Activated CD8-positive, alpha-beta T cell treated with anti-CD3 and anti-CD28 coated beads, Interleukin-2, amount 10 ng/mL, durations not matched to agents 7 days and 5 days (primary cell): ENCODE measurements around the gene BICRA. TPM values are rescaled to one million over a fixed set of nuclear protein-coding genes. Genes with fewer than 3 reads are reported as not detected.

Source experiments
- ATAC-seq: fragments of 150-1000 bp; cut with Tn5 transposase; one replicate; pipeline ENCODE4 v1.10.0; 2021; ENCODE audit warnings: moderate library complexity
- CTCF ChIA-PET: fragments of 350-600 bp; sonication (Branson Sonifier 250); formaldehyde crosslinking; loops from one replicate; lab custom pipeline; 2021; ENCODE audit warnings: antibody characterized with exemption; lab: Charles Lee
- POLR2A ChIA-PET: fragments of 350-600 bp; sonication (Branson Sonifier 250); formaldehyde crosslinking; loops from one replicate; lab custom pipeline; 2021; ENCODE audit warnings: antibody characterized with exemption; lab: Charles Lee
- DNase-seq: peaks from one replicate; pipeline ENCODE4 v3.0.0-alpha.2; 2020
- H3K27ac Mint-ChIP-seq: one replicate; pipeline ENCODE4 v1.8.0; 2021; ENCODE audit warnings: mild to moderate bottlenecking, mixed read lengths
- H3K27me3 Mint-ChIP-seq: one replicate; pipeline ENCODE4 v1.8.0; 2021; ENCODE audit warnings: low read depth, mixed read lengths
- H3K36me3 Mint-ChIP-seq: one replicate; pipeline ENCODE4 v1.8.0; 2021; ENCODE audit warnings: low read depth, mixed read lengths
- H3K4me1 Mint-ChIP-seq: one replicate; pipeline ENCODE4 v1.8.0; 2021; ENCODE audit warnings: low read depth, mixed read lengths
- H3K4me3 Mint-ChIP-seq: one replicate; pipeline ENCODE4 v1.8.0; 2021; ENCODE audit warnings: mild to moderate bottlenecking, mixed read lengths
- H3K9me3 Mint-ChIP-seq: one replicate; pipeline ENCODE4 v1.8.0; 2022; ENCODE audit warnings: mixed read lengths; ENCODE audit not compliant: insufficient read depth
- total RNA-seq, 2 experiments: library from RNA; stranded (reverse); gene quantifications; one replicate each; pipeline ENCODE4 v1.2.3, GENCODE V29; 2021

Gene BICRA
- total RNA-seq, 2 experiments from 2014 or later = 15.0 to 17.6 TPM

DNA sequence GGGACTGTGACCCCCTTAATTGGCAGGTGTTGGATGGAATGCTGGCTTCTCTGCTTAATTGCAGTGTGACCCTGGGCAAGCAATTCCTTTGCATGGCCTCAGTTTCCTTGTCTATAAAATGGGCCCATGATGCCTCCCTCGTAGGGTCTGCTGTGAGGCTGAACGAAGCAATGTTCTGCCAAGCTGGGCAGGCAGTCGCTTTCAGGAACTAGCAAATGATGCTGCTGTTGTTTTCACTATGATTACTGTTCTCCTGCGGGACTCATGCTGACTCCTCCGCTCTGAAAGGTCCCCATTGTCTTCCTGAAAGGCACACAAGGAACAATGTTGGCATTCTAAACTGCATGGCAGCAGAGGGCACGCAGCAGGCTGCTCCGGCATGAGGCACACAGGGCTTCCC is 6.8 kb downstream of the BICRA start:
- H3K27ac Mint-ChIP-seq = no peak overlapping the region
- ATAC-seq = no peak
- no peak overlapping the region for H3K4me3 Mint-ChIP-seq
- ChIA-PET POLR2A (no interaction called here), CTCF (no interaction called here)
- no peaks in the 10 kb centered on the region for H3K9me3 Mint-ChIP-seq
- no peak for DNase-seq
- H3K27me3 Mint-ChIP-seq = no peaks in the 10 kb centered on the region
- peaks cover 15% of the 10 kb centered on the region for H3K4me1 Mint-ChIP-seq
- H3K36me3 Mint-ChIP-seq = peaks cover 8% of the 10 kb centered on the region

DNA sequence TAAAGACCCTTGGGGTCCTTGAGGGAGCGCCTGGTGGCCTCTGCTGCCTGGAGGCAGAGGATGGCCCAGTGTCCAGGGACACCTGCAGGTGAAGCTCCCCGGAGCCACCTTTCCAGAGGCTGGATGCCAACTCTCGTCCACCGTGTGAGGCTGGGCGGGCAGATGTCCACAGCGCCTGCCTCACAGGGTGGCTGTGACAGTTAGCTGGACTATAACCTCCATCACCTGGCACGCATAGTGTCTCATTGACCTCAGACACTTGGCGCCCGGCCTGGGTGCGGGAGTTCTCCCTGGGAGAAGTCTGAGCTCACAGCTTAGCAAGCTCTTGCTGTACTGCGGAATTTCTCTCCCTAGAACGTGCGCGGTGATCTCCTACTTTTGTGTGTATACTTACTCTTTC is 9.8 kb downstream of the BICRA start:
- DNase-seq (no peak), ATAC-seq (no peak)
- Mint-ChIP-seq H3K4me3 (no peak overlapping the region), H3K4me1 (peaks cover 5% of the 10 kb centered on the region), H3K9me3 (no peaks in the 10 kb centered on the region), H3K36me3 (peaks cover 5% of the 10 kb centered on the region), H3K27ac (no peak overlapping the region), H3K27me3 (no peaks in the 10 kb centered on the region)
- POLR2A ChIA-PET = no interaction called here
- CTCF ChIA-PET = no interaction called here

DNA sequence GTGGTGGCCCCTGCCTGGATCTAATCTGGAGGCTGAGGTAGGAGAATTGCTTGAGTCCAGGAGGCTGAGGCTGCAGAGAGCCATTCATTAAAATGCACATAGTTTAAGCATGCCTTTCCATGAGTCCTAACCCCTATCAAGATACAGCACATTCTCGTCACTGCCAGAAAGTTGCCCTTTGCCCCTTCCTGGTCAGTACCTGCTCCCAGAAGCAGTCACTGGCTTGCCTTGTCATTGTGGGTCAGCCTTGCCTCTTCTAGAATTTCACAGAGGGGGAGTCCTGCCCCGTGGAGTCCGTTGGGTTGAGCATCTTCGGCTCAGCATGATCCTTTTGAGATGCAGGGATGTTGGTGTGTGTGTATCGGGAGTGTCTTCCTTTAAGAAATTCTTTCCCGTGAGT is 10.8 kb downstream of the BICRA start:
- H3K4me3 Mint-ChIP-seq = no peak overlapping the region
- H3K36me3 Mint-ChIP-seq = peaks cover 3% of the 10 kb centered on the region
- POLR2A ChIA-PET = no interaction called here
- peaks cover 8% of the 10 kb centered on the region for H3K4me1 Mint-ChIP-seq
- H3K27me3 Mint-ChIP-seq = no peaks in the 10 kb centered on the region
- DNase-seq = no peak
- no peaks in the 10 kb centered on the region for H3K9me3 Mint-ChIP-seq
- no peak overlapping the region for H3K27ac Mint-ChIP-seq
- ATAC-seq = no peak
- CTCF ChIA-PET = no interaction called here

- DNase-seq (no peak), ATAC-seq (no peak)
- H3K9me3 Mint-ChIP-seq = no peaks in the 10 kb centered on the region
- H3K27me3 Mint-ChIP-seq = no peaks in the 10 kb centered on the region
- ChIA-PET POLR2A (interaction anchor here (0.6 kb wide), 1 partner anchor 739 kb away, joined by 3 read pairs; no protein-coding TSS in a partner anchor), CTCF (no interaction called here)
- H3K27ac Mint-ChIP-seq = no peak overlapping the region
- peaks cover 6% of the 10 kb centered on the region for H3K4me1 Mint-ChIP-seq
- no peak overlapping the region for H3K4me3 Mint-ChIP-seq
- H3K36me3 Mint-ChIP-seq = no peaks in the 10 kb centered on the region
Measured at GRCh38 chr19:47623151-47623920, 14.4 kb downstream of the BICRA start.

- Mint-ChIP-seq H3K36me3 (no peaks in the 10 kb centered on the region), H3K4me3 (no peak overlapping the region), H3K27ac (no peak overlapping the region), H3K27me3 (no peaks in the 10 kb centered on the region), H3K4me1 (peaks cover 6% of the 10 kb centered on the region), H3K9me3 (no peaks in the 10 kb centered on the region)
- ChIA-PET CTCF (no interaction called here), POLR2A (interaction anchor here (0.6 kb wide), 2 partner anchors 13 to 740 kb away, joined by 3 read pairs; no protein-coding TSS in a partner anchor)
- DNase-seq (no peak), ATAC-seq (no peak)
Measured at GRCh38 chr19:47623921-47624391, 15.0 kb downstream of the BICRA start.

DNA sequence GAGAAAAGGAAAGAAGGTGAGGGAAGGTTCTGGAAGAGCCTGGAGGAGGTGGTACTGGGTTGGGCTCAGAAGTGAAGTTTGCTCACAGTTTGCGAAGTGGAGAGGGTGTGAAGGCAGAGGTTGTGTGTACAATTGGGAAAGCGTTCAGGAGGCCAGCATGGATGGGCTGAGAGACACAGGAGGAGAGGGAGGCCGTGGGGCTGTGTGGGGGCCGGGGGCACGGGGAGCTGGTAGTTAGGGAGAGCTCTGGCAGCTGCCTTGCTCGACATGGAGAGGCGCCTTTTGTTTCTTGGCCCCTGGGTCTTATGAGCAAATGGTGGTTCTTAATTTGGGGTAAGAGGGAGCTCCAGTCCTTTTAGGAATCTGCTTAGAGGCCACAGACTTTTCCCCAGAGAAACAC is 16.7 kb downstream of the BICRA start:
- Mint-ChIP-seq H3K27me3 (no peaks in the 10 kb centered on the region), H3K4me3 (no peak overlapping the region), H3K36me3 (no peaks in the 10 kb centered on the region), H3K4me1 (peaks cover 6% of the 10 kb centered on the region), H3K27ac (no peak overlapping the region), H3K9me3 (no peaks in the 10 kb centered on the region)
- ATAC-seq = no peak
- CTCF ChIA-PET = interaction anchor here (0.7 kb wide), 1 partner anchor 198 kb away, joined by 4 read pairs; no protein-coding TSS in a partner anchor
- DNase-seq = no peak
- POLR2A ChIA-PET = interaction anchor here (1.2 to 1.5 kb wide), 2 partner anchors 82 to 142 kb away, joined by 3 to 5 read pairs; partner anchors contain the start of gene KPTN

GRCh38 chr19:47626238-47626637 is 17.3 kb downstream of the BICRA start:
- CTCF ChIA-PET = interaction anchor here (1.5 kb wide), 1 partner anchor 189 kb away, joined by 4 read pairs; no protein-coding TSS in a partner anchor
- no peak for ATAC-seq

GRCh38 chr19:47628078-47628771 is 19.3 kb downstream of the BICRA start:
- no peak for ATAC-seq
- no peak overlapping the region for H3K27ac Mint-ChIP-seq
- H3K4me1 Mint-ChIP-seq = peaks cover 6% of the 10 kb centered on the region
- no peaks in the 10 kb centered on the region for H3K27me3 Mint-ChIP-seq
- no peak overlapping the region for H3K4me3 Mint-ChIP-seq
- ChIA-PET CTCF (interaction anchor here (1.1 kb wide), 1 partner anchor 31 kb away, joined by 3 read pairs; no protein-coding TSS in a partner anchor), POLR2A (no interaction called here)
- H3K9me3 Mint-ChIP-seq = no peaks in the 10 kb centered on the region
- no peaks in the 10 kb centered on the region for H3K36me3 Mint-ChIP-seq
- no peak for DNase-seq

More at GRCh38 chr19:47626238-47626637, 17.3 kb downstream of the BICRA start:
- no peak overlapping the region for H3K4me3 Mint-ChIP-seq
- POLR2A ChIA-PET = interaction anchor here (1.1 to 1.5 kb wide), 3 partner anchors 13 to 142 kb away, joined by 3 to 5 read pairs (median 4); partner anchors contain the start of gene KPTN
- H3K27ac Mint-ChIP-seq = no peak overlapping the region
- no peak for DNase-seq
- H3K27me3 Mint-ChIP-seq = no peaks in the 10 kb centered on the region
- H3K36me3 Mint-ChIP-seq = no peaks in the 10 kb centered on the region
- peaks cover 6% of the 10 kb centered on the region for H3K4me1 Mint-ChIP-seq
- H3K9me3 Mint-ChIP-seq = no peaks in the 10 kb centered on the region

- ATAC-seq (no peak), DNase-seq (no peak)
- H3K4me1 Mint-ChIP-seq = no peaks in the 10 kb centered on the region
- H3K36me3 Mint-ChIP-seq = no peaks in the 10 kb centered on the region
- no peaks in the 10 kb centered on the region for H3K9me3 Mint-ChIP-seq
- H3K4me3 Mint-ChIP-seq = no peak overlapping the region
- no peak overlapping the region for H3K27ac Mint-ChIP-seq
- ChIA-PET POLR2A (no interaction called here), CTCF (no interaction called here)
- H3K27me3 Mint-ChIP-seq = no peaks in the 10 kb centered on the region
Measured at GRCh38 chr19:47630594-47630993, 21.7 kb downstream of the BICRA start.

- DNase-seq (no peak), ATAC-seq (no peak)
- Mint-ChIP-seq H3K4me1 (peaks cover 4% of the 10 kb centered on the region), H3K27ac (no peak overlapping the region), H3K27me3 (no peaks in the 10 kb centered on the region), H3K36me3 (no peaks in the 10 kb centered on the region), H3K4me3 (no peak overlapping the region), H3K9me3 (no peaks in the 10 kb centered on the region)
- POLR2A ChIA-PET = no interaction called here
- CTCF ChIA-PET = no interaction called here
Measured at GRCh38 chr19:47631681-47632446, 22.9 kb downstream of the BICRA start.

DNA sequence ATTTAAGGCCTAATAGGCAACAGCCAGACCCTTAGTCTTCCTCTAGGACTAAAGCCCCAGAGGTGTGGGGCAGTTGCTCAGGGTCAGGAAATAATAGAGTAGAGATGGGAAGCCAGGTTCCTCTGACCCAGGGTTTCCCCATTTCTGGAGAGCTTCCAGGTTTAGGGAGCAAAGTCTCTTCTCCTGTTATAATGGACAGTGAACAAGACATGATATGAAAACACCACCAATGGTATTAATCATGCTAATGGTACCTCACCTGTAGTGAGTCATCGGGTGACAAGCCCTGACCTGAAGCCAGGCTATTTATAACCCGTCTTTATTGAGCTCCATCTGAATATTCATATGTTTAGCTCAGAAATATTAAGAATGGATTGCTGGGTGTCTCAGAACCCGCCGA is 24.6 kb downstream of the BICRA start:
- Mint-ChIP-seq H3K4me3 (no peak overlapping the region), H3K27ac (no peak overlapping the region), H3K27me3 (no peaks in the 10 kb centered on the region), H3K36me3 (peaks cover 4% of the 10 kb centered on the region), H3K4me1 (peaks cover 17% of the 10 kb centered on the region), H3K9me3 (no peaks in the 10 kb centered on the region)
- ATAC-seq = no peak
- no peak for DNase-seq
- ChIA-PET POLR2A (no interaction called here), CTCF (no interaction called here)
